Liver (tissue), 9 donors: ENCODE measurements around the gene NEK2. TPM values are rescaled to one million over a fixed set of nuclear protein-coding genes. Genes with fewer than 3 reads are reported as not detected.

ENCODE experiments used
- DNase-seq: peaks from one replicate; pipeline ENCODE4 v3.0.0-alpha.2; 2017; ENCODE audit warnings: low spot score
- H3K27ac ChIP-seq, 2 donors: one replicate each; pipeline ENCODE4 v1.7.0; 2013; ENCODE audit warnings: inconsistent platforms in 2 of 2, low read length in 2 of 2, control low read depth in 1 of 2, low read depth in 1 of 2, mild to moderate bottlenecking in 1 of 2
- H3K27me3 ChIP-seq, 4 donors: one replicate each; pipeline versions ENCODE4 v1.6.1 to v1.7.0; 2013; ENCODE audit warnings: low read length in 3 of 4, inconsistent platforms in 1 of 4, mild to moderate bottlenecking in 1 of 4, moderate library complexity in 1 of 4; ENCODE audit not compliant: control insufficient read depth in 4 of 4, insufficient read depth in 4 of 4
- H3K36me3 ChIP-seq, 4 donors: one replicate each; pipeline versions ENCODE4 v1.6.1 to v1.7.0; 2013; ENCODE audit warnings: low read length in 3 of 4, mild to moderate bottlenecking in 3 of 4, low read depth in 1 of 4, moderate library complexity in 1 of 4; ENCODE audit not compliant: control insufficient read depth in 4 of 4, insufficient read depth in 3 of 4
- H3K4me1 ChIP-seq, 4 donors: one replicate each; pipeline versions ENCODE4 v1.6.1 to v1.7.0; 2013; ENCODE audit warnings: low read length in 3 of 4, mild to moderate bottlenecking in 3 of 4, moderate library complexity in 1 of 4; ENCODE audit not compliant: control insufficient read depth in 4 of 4, insufficient read depth in 4 of 4
- H3K4me3 ChIP-seq, 3 donors: one replicate each; pipeline versions ENCODE4 v1.6.1 to v1.7.0; 2013; ENCODE audit warnings: low read length in 3 of 3, control low read depth in 1 of 3, low read depth in 1 of 3, mild to moderate bottlenecking in 1 of 3
- H3K9ac ChIP-seq, 2 donors: one replicate each; pipeline ENCODE4 v1.7.0; 2013; ENCODE audit warnings: low read length in 2 of 2, mild to moderate bottlenecking in 2 of 2, moderate library complexity in 2 of 2, control low read depth in 1 of 2, low read depth in 1 of 2
- H3K9me3 ChIP-seq, 4 donors: one replicate each; pipeline versions ENCODE4 v1.6.1 to v1.7.0; 2013; ENCODE audit warnings: low read length in 3 of 4; ENCODE audit not compliant: control insufficient read depth in 4 of 4
- EGR1 ChIP-seq, 2 donors: IDR thresholded peaks; 2 replicates each; pipeline ENCODE4 v1.6.1; 2016 to 2018; ENCODE audit warnings: antibody characterized with exemption in 2 of 2, low read depth in 2 of 2
- FOXA2 ChIP-seq: IDR thresholded peaks from 2 replicates; pipeline ENCODE4 v1.6.1; 2016; ENCODE audit warnings: antibody characterized with exemption
- GABPA ChIP-seq, 2 donors: IDR thresholded peaks in 1 of 2; conservative IDR thresholded peaks in 1 of 2; 2 replicates each; pipeline ENCODE4 v1.6.1; 2016; ENCODE audit warnings: antibody characterized with exemption in 2 of 2, mild to moderate bottlenecking in 1 of 2, moderate library complexity in 1 of 2
- HNF4G ChIP-seq: IDR thresholded peaks from 2 replicates; pipeline ENCODE4 v1.6.1; 2016; ENCODE audit warnings: antibody characterized with exemption
- JUND ChIP-seq, 2 donors: IDR thresholded peaks; 2 replicates each; pipeline ENCODE4 v1.6.1; 2016; ENCODE audit warnings: antibody characterized with exemption in 2 of 2
- NR2F2 ChIP-seq: IDR thresholded peaks from 2 replicates; pipeline ENCODE4 v1.6.1; 2016; ENCODE audit warnings: antibody characterized with exemption
- RAD21 ChIP-seq, 2 donors: IDR thresholded peaks; 2 replicates each; pipeline ENCODE4 v1.6.1; 2016; ENCODE audit warnings: antibody characterized with exemption in 2 of 2, mild to moderate bottlenecking in 2 of 2
- RXRA ChIP-seq, 2 donors: IDR thresholded peaks; 2 replicates each; pipeline ENCODE4 v1.6.1; 2017 to 2018; ENCODE audit warnings: antibody characterized with exemption in 2 of 2, mild to moderate bottlenecking in 1 of 2
- SP1 ChIP-seq: IDR thresholded peaks from 2 replicates; pipeline ENCODE4 v1.6.1; 2018; ENCODE audit warnings: antibody characterized with exemption, mild to moderate bottlenecking
- TAF1 ChIP-seq: conservative IDR thresholded peaks from 2 replicates; pipeline ENCODE4 v1.6.1; 2016; ENCODE audit warnings: antibody characterized with exemption, mild to moderate bottlenecking
- YY1 ChIP-seq: IDR thresholded peaks from 2 replicates; pipeline ENCODE4 v1.6.1; 2016; ENCODE audit warnings: antibody characterized with exemption, mild to moderate bottlenecking
- WGBS: extraction: QIAGEN DNeasy Blood & Tissue Kit; methylation state at CpG from one replicate; pipeline ENCODE4 v1.1.7; 2013; 5-methylcytosine and 5-hydroxymethylcytosine counted together
- polyA plus RNA-seq, 2 donors: library from polyadenylated mRNA; stranded (reverse) in 1 of 2; unstranded in 1 of 2; fragments of 200-250 nt in 1 of 2; fragments of >200 nt in 1 of 2; fragmentation: Nextera tagmentation in 1 of 2; extraction: Ambion mirVana in 1 of 2; gene quantifications; one replicate each; pipeline versions ENCODE4 v1.2.1 to v1.2.3, GENCODE V29; 2013 to 2015
- total RNA-seq, 2 donors: library from RNA; depleted of rRNA; stranded (reverse); fragments of >200 nt; gene quantifications; one replicate each; pipeline ENCODE4 v1.2.3, GENCODE V29; 2014
- TF ChIP-seq, protein P1 (sequence below): IDR thresholded peaks from 2 replicates; pipeline ENCODE4 v1.6.1; 2016; ENCODE audit warnings: antibody characterized with exemption, mild to moderate bottlenecking
- TF ChIP-seq, protein P2 (sequence below): IDR thresholded peaks from 2 replicates; pipeline ENCODE4 v1.6.1; 2016; ENCODE audit warnings: antibody characterized with exemption
- TF ChIP-seq, protein P3 (sequence below): IDR thresholded peaks from 2 replicates; pipeline ENCODE4 v1.6.1; 2016; ENCODE audit warnings: antibody characterized with exemption
- TF ChIP-seq, protein P4 (sequence below): IDR thresholded peaks from 2 replicates; pipeline ENCODE4 v1.6.1; 2016; ENCODE audit warnings: antibody characterized with exemption
- TF ChIP-seq, protein P5 (sequence below): fragments of 150-350 bp; IDR thresholded peaks from 2 replicates; pipeline ENCODE4 v1.5.1; 2017; ENCODE audit warnings: improper control_type of control experiment, low read depth, low read length; ENCODE audit not compliant: missing input control
- donor health status: healthy.
- donor health status: healthy.
- donor health status: healthy.
- donor health status: healthy.
- donor health status: healthy.

The NEK2 gene
- total and polyA plus RNA-seq, 4 donors: 0.29 to 25.7 (median 1.3) TPM; not detected in 1

DNA sequence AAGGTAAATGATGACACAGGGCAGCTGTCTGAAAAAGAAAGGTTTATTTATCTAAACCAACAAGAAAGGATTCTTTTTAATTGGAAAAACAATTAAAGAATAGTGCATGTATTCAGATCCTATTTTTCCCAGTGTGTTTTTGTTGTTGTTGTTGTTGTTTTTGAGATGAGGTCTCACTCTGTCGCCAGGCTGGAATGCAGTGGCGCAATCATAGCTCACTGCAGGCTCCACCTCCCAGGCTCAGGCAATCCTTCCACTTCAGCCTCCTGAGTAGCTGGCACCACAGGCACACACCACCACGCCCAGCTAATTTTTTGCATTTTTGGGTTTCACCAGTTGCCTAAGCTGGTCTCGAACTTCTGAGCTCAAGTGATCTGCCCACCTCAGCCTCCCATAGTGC, 22.1 kb downstream of the NEK2 start:
- Histone ChIP-seq H3K36me3 (no peaks in the 10 kb centered on the region), H3K4me1 (peaks cover 1 to 9% (median 6%) of the 10 kb centered on the region in 4 donors), H3K9me3 (no peaks in the 10 kb centered on the region), H3K9ac (no peak overlapping the region), H3K4me3 (no peak overlapping the region), H3K27me3 (no peaks in the 10 kb centered on the region), H3K27ac (no peak overlapping the region)
- WGBS: 74% methylated on average over 4 of the region's 4 CpGs
- DNase-seq: no peak
- TF ChIP-seq EGR1 (IDR thresholded peaks at IDR 0.05; ENCODE audit: low read depth in 2 of 2) (no peak), TAF1 (no peak), RAD21 (IDR thresholded peaks at IDR 0.05) (no peak), YY1 (no peak), NR2F2 (no peak), GABPA (IDR thresholded peaks at IDR 0.05 in 1 of 2, conservative IDR thresholded peaks at IDR 0.05 in 1 of 2) (no peak), RXRA (IDR thresholded peaks at IDR 0.05) (no peak), SP1 (no peak), FOXA2 (no peak)
- TF ChIP-seq, protein P1, sequence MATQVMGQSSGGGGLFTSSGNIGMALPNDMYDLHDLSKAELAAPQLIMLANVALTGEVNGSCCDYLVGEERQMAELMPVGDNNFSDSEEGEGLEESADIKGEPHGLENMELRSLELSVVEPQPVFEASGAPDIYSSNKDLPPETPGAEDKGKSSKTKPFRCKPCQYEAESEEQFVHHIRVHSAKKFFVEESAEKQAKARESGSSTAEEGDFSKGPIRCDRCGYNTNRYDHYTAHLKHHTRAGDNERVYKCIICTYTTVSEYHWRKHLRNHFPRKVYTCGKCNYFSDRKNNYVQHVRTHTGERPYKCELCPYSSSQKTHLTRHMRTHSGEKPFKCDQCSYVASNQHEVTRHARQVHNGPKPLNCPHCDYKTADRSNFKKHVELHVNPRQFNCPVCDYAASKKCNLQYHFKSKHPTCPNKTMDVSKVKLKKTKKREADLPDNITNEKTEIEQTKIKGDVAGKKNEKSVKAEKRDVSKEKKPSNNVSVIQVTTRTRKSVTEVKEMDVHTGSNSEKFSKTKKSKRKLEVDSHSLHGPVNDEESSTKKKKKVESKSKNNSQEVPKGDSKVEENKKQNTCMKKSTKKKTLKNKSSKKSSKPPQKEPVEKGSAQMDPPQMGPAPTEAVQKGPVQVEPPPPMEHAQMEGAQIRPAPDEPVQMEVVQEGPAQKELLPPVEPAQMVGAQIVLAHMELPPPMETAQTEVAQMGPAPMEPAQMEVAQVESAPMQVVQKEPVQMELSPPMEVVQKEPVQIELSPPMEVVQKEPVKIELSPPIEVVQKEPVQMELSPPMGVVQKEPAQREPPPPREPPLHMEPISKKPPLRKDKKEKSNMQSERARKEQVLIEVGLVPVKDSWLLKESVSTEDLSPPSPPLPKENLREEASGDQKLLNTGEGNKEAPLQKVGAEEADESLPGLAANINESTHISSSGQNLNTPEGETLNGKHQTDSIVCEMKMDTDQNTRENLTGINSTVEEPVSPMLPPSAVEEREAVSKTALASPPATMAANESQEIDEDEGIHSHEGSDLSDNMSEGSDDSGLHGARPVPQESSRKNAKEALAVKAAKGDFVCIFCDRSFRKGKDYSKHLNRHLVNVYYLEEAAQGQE: no peak
- TF ChIP-seq, protein P2, sequence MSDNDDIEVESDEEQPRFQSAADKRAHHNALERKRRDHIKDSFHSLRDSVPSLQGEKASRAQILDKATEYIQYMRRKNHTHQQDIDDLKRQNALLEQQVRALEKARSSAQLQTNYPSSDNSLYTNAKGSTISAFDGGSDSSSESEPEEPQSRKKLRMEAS: no peak
- TF ChIP-seq, protein P3, sequence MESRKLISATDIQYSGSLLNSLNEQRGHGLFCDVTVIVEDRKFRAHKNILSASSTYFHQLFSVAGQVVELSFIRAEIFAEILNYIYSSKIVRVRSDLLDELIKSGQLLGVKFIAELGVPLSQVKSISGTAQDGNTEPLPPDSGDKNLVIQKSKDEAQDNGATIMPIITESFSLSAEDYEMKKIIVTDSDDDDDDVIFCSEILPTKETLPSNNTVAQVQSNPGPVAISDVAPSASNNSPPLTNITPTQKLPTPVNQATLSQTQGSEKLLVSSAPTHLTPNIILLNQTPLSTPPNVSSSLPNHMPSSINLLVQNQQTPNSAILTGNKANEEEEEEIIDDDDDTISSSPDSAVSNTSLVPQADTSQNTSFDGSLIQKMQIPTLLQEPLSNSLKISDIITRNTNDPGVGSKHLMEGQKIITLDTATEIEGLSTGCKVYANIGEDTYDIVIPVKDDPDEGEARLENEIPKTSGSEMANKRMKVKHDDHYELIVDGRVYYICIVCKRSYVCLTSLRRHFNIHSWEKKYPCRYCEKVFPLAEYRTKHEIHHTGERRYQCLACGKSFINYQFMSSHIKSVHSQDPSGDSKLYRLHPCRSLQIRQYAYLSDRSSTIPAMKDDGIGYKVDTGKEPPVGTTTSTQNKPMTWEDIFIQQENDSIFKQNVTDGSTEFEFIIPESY: no peak

DNA sequence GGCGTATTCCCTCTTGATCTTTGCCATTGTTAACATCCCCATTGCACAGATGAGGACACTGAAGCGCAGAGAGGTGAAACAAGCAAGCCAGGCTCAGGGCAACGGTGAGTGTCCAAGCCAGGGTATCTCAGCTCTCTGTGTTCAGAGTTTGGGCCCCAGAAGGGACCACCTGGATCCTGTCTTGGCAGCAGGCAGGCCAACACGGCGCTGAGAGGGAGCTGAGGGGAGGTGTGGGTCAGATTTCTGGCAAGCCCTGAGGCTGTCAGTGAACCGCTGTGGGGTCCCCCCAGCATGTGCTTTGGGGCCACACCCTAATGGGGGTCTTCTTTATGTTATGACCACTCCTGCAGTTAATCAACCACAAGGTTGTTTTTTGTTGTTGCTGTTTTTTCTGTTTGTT, 23.1 kb downstream of the NEK2 start:
- Histone ChIP-seq H3K9ac (no peak overlapping the region), H3K36me3 (no peaks in the 10 kb centered on the region), H3K4me1 (peaks cover 1 to 17% (median 7%) of the 10 kb centered on the region in 4 donors), H3K27ac (no peak overlapping the region), H3K4me3 (no peak overlapping the region), H3K27me3 (no peaks in the 10 kb centered on the region), H3K9me3 (no peaks in the 10 kb centered on the region)
- no peak for DNase-seq
- TF ChIP-seq FOXA2 (no peak), SP1 (no peak), JUND (IDR thresholded peaks at IDR 0.05) (no peak), HNF4G (no peak), RAD21 (IDR thresholded peaks at IDR 0.05) (no peak)
- TF ChIP-seq, protein P4, sequence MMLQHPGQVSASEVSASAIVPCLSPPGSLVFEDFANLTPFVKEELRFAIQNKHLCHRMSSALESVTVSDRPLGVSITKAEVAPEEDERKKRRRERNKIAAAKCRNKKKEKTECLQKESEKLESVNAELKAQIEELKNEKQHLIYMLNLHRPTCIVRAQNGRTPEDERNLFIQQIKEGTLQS: no peak
- TF ChIP-seq, protein P1: no peak
- TF ChIP-seq, protein P5, sequence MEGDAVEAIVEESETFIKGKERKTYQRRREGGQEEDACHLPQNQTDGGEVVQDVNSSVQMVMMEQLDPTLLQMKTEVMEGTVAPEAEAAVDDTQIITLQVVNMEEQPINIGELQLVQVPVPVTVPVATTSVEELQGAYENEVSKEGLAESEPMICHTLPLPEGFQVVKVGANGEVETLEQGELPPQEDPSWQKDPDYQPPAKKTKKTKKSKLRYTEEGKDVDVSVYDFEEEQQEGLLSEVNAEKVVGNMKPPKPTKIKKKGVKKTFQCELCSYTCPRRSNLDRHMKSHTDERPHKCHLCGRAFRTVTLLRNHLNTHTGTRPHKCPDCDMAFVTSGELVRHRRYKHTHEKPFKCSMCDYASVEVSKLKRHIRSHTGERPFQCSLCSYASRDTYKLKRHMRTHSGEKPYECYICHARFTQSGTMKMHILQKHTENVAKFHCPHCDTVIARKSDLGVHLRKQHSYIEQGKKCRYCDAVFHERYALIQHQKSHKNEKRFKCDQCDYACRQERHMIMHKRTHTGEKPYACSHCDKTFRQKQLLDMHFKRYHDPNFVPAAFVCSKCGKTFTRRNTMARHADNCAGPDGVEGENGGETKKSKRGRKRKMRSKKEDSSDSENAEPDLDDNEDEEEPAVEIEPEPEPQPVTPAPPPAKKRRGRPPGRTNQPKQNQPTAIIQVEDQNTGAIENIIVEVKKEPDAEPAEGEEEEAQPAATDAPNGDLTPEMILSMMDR: no peak
- WGBS: 92% methylated on average over 6 of the region's 6 CpGs
